PFSK-1 (cell line): Measurements from ENCODE around the gene RNF214.

Source experiments
- FOXP2 ChIP-seq: optimal IDR thresholded peaks from 2 replicates; pipeline ENCODE3; 2011; ENCODE audit warnings: borderline replicate concordance, control low read depth, inconsistent platforms; ENCODE audit not compliant: insufficient read depth; ENCODE audit errors: extremely low read length, extremely low read depth
- POLR2AphosphoS5 ChIP-seq: IDR thresholded peaks from 2 replicates; pipeline ENCODE4 v1.6.1; 2012; ENCODE audit warnings: low read depth, mild to moderate bottlenecking, control low read depth, low read length, moderate library complexity
- SIN3A ChIP-seq: IDR thresholded peaks from 2 replicates; pipeline ENCODE4 v1.6.1; 2012; ENCODE audit warnings: mild to moderate bottlenecking, low read length, moderate library complexity, borderline replicate concordance; ENCODE audit not compliant: insufficient read depth
- TAF1 ChIP-seq: IDR thresholded peaks from 2 replicates; pipeline ENCODE4 v1.6.1; 2012; ENCODE audit warnings: low read length, control low read depth, borderline replicate concordance; ENCODE audit not compliant: insufficient read depth
- TF ChIP-seq, protein P1 (sequence below), 2 experiments: IDR thresholded peaks; 2 replicates each; pipeline versions ENCODE4 v1.6.1 to v1.8.0; 2011 to 2012; ENCODE audit warnings: low read depth in 2 of 2, low read length in 2 of 2, control low read depth in 1 of 2, inconsistent platforms in 1 of 2, mild to moderate bottlenecking in 1 of 2, moderate library complexity in 1 of 2; ENCODE audit not compliant: insufficient read depth in 1 of 2

RNF214 gene

DNA sequence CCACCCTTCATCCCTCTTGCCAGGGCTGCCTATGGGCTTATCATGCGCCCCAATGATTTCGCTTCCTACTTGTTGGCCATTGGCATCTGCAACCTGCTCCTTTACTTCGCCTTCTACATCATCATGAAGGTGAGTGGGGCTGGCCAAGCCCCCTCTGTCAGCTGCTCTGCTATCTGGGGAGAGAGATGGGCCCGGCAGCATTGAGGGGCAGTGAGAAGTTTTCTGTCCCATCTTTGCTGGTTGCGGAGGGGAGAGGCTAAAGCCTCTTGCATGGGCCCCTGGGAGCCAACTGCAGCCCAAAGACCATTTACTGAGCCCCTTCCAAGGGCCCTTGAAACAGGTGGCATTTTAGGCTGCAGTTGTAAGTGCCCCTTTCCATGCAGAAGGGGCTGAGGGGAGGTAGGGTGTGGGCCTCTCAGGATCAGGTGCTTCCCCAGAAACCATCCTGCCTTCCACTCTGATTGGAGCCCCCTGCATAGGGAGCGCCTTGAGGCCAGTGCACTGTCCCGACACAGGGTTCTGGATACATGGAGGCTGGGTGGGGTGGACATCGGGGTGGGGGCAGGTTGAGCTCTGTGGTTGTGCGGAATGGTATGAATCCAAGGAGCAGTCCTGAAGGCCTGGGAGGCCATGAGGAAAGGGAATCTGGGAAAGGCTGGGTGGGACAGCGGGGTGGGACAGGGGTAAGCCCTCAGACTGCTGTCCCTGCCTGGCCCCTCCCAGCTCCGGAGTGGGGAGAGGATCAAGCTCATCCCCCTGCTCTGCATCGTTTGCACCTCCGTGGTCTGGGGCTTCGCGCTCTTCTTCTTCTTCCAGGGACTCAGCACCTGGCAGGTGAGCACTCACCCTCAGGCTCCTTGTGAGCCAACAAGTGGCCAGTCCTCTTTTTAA lies 39.1 kb upstream of the RNF214 start:
- TF ChIP-seq TAF1 (no peak), SIN3A (no peak), FOXP2 (no peak), POLR2AphosphoS5 (no peak)
- TF ChIP-seq, protein P1, sequence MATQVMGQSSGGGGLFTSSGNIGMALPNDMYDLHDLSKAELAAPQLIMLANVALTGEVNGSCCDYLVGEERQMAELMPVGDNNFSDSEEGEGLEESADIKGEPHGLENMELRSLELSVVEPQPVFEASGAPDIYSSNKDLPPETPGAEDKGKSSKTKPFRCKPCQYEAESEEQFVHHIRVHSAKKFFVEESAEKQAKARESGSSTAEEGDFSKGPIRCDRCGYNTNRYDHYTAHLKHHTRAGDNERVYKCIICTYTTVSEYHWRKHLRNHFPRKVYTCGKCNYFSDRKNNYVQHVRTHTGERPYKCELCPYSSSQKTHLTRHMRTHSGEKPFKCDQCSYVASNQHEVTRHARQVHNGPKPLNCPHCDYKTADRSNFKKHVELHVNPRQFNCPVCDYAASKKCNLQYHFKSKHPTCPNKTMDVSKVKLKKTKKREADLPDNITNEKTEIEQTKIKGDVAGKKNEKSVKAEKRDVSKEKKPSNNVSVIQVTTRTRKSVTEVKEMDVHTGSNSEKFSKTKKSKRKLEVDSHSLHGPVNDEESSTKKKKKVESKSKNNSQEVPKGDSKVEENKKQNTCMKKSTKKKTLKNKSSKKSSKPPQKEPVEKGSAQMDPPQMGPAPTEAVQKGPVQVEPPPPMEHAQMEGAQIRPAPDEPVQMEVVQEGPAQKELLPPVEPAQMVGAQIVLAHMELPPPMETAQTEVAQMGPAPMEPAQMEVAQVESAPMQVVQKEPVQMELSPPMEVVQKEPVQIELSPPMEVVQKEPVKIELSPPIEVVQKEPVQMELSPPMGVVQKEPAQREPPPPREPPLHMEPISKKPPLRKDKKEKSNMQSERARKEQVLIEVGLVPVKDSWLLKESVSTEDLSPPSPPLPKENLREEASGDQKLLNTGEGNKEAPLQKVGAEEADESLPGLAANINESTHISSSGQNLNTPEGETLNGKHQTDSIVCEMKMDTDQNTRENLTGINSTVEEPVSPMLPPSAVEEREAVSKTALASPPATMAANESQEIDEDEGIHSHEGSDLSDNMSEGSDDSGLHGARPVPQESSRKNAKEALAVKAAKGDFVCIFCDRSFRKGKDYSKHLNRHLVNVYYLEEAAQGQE (IDR thresholded peaks at IDR 0.05; ENCODE audit: insufficient read depth in 1 of 2, low read depth in 2 of 2, low read length in 2 of 2): no peak

- TF ChIP-seq POLR2AphosphoS5 (no peak), SIN3A (no peak), FOXP2 (no peak), TAF1 (no peak)
- TF ChIP-seq, protein P1 (IDR thresholded peaks at IDR 0.05; ENCODE audit: insufficient read depth in 1 of 2, low read depth in 2 of 2, low read length in 2 of 2): no peak
These were observed 38.2 kb upstream of the RNF214 start for GRCh38 chr11:117194267-117194666.

DNA sequence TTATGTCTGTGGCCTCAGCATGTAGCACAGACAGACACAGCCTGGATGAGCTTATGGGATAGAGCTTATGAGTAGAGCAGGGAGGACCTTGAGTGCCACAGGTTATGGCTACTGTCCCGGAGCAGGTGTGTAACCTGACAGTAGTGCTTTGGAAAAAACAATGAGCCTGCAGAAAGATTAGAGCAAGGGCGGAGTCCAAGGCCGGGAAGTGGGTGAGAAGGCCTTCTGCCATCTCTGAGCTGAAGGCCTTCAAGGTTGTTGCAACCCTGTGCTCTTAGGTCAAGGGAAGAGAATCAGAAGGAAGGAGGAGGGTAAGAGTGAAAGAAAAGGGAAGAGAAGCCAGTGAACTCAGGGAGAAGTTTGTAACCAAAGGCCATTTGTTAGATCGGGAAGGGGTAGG lies 37.2 kb upstream of the RNF214 start:
- TF ChIP-seq SIN3A: no peak
- no peak for TF ChIP-seq FOXP2
- TF ChIP-seq POLR2AphosphoS5: no peak
- TF ChIP-seq TAF1: no peak
- TF ChIP-seq, protein P1 (IDR thresholded peaks at IDR 0.05; ENCODE audit: insufficient read depth in 1 of 2, low read depth in 2 of 2, low read length in 2 of 2): no peak

DNA sequence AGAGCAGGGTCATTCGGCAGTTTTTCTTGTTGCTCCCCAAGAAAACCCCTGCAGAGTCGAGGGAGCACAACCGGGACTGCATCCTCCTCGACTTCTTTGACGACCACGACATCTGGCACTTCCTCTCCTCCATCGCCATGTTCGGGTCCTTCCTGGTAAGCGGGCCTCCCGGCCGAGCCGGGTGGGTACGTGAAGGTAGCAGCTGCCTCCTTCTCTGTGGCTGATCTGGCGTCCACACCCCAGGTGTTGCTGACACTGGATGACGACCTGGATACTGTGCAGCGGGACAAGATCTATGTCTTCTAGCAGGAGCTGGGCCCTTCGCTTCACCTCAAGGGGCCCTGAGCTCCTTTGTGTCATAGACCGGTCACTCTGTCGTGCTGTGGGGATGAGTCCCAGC lies 36.7 kb upstream of the RNF214 start:
- no peak for TF ChIP-seq TAF1
- no peak for TF ChIP-seq POLR2AphosphoS5
- TF ChIP-seq, protein P1 (IDR thresholded peaks at IDR 0.05; ENCODE audit: insufficient read depth in 1 of 2, low read depth in 2 of 2, low read length in 2 of 2): no peak
- no peak for TF ChIP-seq FOXP2
